ENCODE data around the gene PLA2G2C. TPM values are rescaled to one million over a fixed set of nuclear protein-coding genes. Genes with fewer than 3 reads are reported as not detected.
A peak's percentile ranks its signal among the peaks of the same experiment; 100 is the strongest.

Gene PLA2G2C
- total and polyA plus RNA-seq, 7 donors, result 0.09 to 5.5 (median 1.4) TPM; not detected in 2

DNA sequence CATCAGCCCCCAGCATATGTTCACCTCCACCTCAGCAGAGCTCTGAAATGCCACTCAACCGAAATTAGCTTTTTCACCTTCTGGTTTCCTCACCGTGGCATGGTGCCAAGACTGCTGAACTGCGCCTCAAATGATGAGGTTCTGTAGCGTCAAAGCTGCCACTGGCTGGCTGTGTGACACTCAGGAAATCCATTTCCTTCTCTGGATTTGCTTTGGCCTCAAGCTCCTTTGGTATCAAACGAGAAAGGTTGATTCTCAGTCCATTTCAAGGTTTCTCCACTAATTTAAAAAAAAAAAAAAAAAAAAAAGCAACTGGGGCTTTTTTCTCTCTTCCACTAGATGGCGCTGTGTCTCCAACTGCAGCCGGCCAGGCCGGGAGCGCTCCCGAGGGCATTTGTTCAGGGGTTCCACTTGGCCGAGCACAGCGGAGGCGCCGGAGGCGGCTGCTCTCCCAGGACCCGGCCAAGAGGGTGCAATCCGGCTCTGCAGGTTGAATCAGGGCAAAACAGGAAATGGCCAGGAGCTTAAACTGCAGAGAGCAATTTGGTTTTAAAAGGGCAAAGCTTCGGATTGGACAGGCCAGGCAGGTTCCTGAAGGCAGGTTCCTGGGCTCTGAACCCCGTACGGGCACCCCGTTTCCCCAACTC is 26.5 kb upstream of the PLA2G2C start:
- peak; percentile 78 for DNase-seq
- Histone ChIP-seq H3K36me3 (no peaks in the 10 kb centered on the region), H3K27ac (no peak overlapping the region), H3K9me3 (no peaks in the 10 kb centered on the region), H3K4me1 (peaks cover 0 to 10% (median 8%) of the 10 kb centered on the region in 4 donors), H3K27me3 (peaks cover 0 to 7% (median 0%) of the 10 kb centered on the region in 3 donors), H3K4me3 (no peak overlapping the region)
- WGBS, 2 donors, result 2 to 4% methylated on average over 21 of the region's 21 CpGs
- TF ChIP-seq POLR2A (IDR thresholded peaks at IDR 0.05), result no peak
- peak in 1 of 4 donors; percentile 6 for TF ChIP-seq POLR2AphosphoS5 (IDR thresholded peaks at IDR 0.05)
- TF ChIP-seq EP300 (IDR thresholded peaks at IDR 0.05), result no peak
- TF ChIP-seq CTCF (IDR thresholded peaks at IDR 0.05), result peak; percentile 46 to 58 (median 56)
- intact Hi-C loops (cut with DNase I), result loop anchor here (1.0 to 10.0 kb wide), 6 partner anchors 111 to 296 kb away; no protein-coding TSS in a partner anchor

DNA sequence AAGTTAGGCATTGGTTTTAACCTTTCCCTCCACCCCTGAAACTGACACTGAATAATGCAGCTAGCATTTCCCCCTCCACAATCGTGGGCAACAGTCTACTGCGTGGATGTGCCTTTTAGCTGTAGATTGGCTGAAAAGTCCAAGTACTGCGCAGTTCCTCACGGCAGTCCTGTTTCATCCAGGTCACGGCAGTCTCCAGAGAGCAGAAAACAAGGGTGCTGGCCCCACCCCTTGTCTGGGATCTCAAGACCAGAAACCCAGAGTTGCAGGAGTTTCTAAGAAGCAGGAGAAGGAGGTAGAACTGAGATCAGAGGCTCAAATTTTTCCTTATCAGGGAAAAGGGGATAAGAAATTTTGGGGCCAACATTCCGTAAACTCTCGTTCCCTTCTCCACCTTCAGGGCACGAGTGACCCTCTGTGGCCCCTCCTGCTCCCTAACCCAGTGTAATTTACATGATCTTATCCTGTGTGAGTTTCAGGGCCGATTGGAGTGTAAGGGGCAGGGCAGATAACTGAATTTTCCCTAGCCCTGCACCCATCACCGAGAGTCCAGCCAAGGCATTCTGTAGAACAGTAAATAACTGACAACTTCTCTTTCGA is 25.9 kb upstream of the PLA2G2C start:
- Histone ChIP-seq H3K27ac (no peak overlapping the region), H3K36me3 (no peaks in the 10 kb centered on the region), H3K4me1 (peaks cover 0 to 10% (median 8%) of the 10 kb centered on the region in 4 donors), H3K4me3 (no peak overlapping the region), H3K27me3 (peaks cover 0 to 7% (median 0%) of the 10 kb centered on the region in 3 donors), H3K9me3 (no peaks in the 10 kb centered on the region)
- no peak for TF ChIP-seq CTCF (IDR thresholded peaks at IDR 0.05)
- TF ChIP-seq EP300 (IDR thresholded peaks at IDR 0.05), result no peak
- no peak for TF ChIP-seq POLR2A (IDR thresholded peaks at IDR 0.05)
- TF ChIP-seq POLR2AphosphoS5 (IDR thresholded peaks at IDR 0.05), result no peak
- WGBS, 2 donors, result 35 to 60% methylated on average over 11 of the region's 11 CpGs
- DNase-seq, result no peak
- intact Hi-C loops (cut with DNase I), result loop anchor here (5.0 to 10.0 kb wide), 5 partner anchors 110 to 295 kb away; no protein-coding TSS in a partner anchor

DNA sequence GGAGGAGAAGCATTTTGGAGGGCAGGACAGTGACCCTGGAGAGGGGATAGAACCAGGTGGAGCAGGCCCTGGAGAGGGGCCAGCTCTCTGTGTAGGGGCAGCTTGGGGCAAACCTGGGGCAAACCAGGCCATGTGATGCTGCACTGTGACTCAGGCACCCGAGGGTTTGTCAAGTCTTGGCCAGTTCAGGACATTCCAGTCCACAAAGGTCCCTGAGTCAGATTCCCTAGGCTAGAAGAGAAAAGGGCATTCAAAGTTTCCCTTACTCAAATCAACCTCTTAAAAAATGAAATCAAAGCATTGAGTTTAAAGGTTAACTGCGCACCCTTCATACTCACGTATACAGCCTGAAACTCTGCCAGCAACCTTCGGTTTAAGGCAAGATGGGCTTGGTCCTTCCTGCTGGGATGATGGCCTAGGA is 25.2 kb upstream of the PLA2G2C start:
- TF ChIP-seq POLR2AphosphoS5 (IDR thresholded peaks at IDR 0.05), result no peak
- Histone ChIP-seq H3K4me3 (no peak overlapping the region), H3K4me1 (peaks cover 0 to 10% (median 8%) of the 10 kb centered on the region in 4 donors), H3K27ac (no peak overlapping the region), H3K36me3 (no peaks in the 10 kb centered on the region), H3K9me3 (no peaks in the 10 kb centered on the region), H3K27me3 (peaks cover 0 to 7% (median 0%) of the 10 kb centered on the region in 3 donors)
- 11 to 50% methylated on average over 4 of the region's 4 CpGs for WGBS, 2 donors
- intact Hi-C loops (cut with DNase I), result loop anchor here (5.0 to 10.0 kb wide), 5 partner anchors 109 to 294 kb away; no protein-coding TSS in a partner anchor
- DNase-seq, result no peak

GRCh38 chr1:20210736-20211460 is 24.6 kb upstream of the PLA2G2C start:
- TF ChIP-seq EP300 (IDR thresholded peaks at IDR 0.05), result no peak
- TF ChIP-seq POLR2AphosphoS5 (IDR thresholded peaks at IDR 0.05), result no peak
- no peak for TF ChIP-seq CTCF (IDR thresholded peaks at IDR 0.05)
- no peak for TF ChIP-seq POLR2A (IDR thresholded peaks at IDR 0.05)
- Histone ChIP-seq H3K27me3 (peaks cover 0 to 7% (median 0%) of the 10 kb centered on the region in 3 donors), H3K4me3 (no peak overlapping the region), H3K4me1 (peaks cover 0 to 10% (median 8%) of the 10 kb centered on the region in 4 donors), H3K36me3 (no peaks in the 10 kb centered on the region), H3K9me3 (no peaks in the 10 kb centered on the region), H3K27ac (peak overlapping the region in 1 of 4 donors; percentile 32)
- DNase-seq, result no peak
- WGBS, 2 donors, result 80 to 86% methylated on average over 10 of the region's 10 CpGs
- intact Hi-C loops (cut with DNase I), result loop anchor here (5.0 to 10.0 kb wide), 5 partner anchors 109 to 294 kb away; no protein-coding TSS in a partner anchor

DNA sequence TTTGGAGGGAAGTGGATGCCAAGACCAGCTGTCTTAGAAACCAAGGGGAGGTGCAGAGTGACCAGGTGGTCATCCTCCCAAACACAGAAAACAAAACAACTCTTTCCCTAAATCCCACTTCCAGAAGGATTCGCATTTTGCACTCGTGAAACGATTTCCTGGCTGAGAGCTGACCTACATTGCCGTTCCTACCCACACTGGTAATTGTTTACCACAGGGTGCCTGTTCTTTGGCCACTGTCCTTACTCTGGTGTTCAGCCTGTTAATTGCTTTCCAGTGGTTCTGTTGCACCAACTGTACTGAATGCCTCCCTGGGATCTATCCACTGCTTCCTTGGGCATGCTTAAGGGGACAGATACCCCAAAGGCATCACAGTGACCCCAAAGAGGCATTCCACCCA is 23.2 kb upstream of the PLA2G2C start:
- no peak for DNase-seq
- Histone ChIP-seq H3K9me3 (no peaks in the 10 kb centered on the region), H3K27ac (no peak overlapping the region), H3K36me3 (no peaks in the 10 kb centered on the region), H3K4me3 (no peak overlapping the region), H3K4me1 (peaks cover 0 to 10% (median 8%) of the 10 kb centered on the region in 4 donors), H3K27me3 (peaks cover 0 to 7% (median 0%) of the 10 kb centered on the region in 3 donors)
- intact Hi-C loops (cut with DNase I), result no loop called here
- TF ChIP-seq POLR2A (IDR thresholded peaks at IDR 0.05) (no peak), CTCF (IDR thresholded peaks at IDR 0.05) (no peak)
- WGBS, 2 donors, result 71 to 87% methylated on average over 4 of the region's 4 CpGs
